Activated CD4-positive, alpha-beta T cell treated with anti-CD3 and anti-CD28 coated beads for 48 hours (primary cell): ENCODE results near the gene MAPK8IP3.

Experiments used
- DNase-seq: peaks from one replicate; pipeline ENCODE4 v3.0.0-alpha.2; 2020

MAPK8IP3 gene

GRCh38 chr16:1775006-1775845 lies 69.2 kb downstream of the MAPK8IP3 start:
- DNase-seq: no peak

- no peak for DNase-seq
Observed at GRCh38 chr16:1775846-1776671, 70.1 kb downstream of the MAPK8IP3 start.

GRCh38 chr16:1776672-1776955 lies 70.6 kb downstream of the MAPK8IP3 start:
- no peak for DNase-seq

GRCh38 chr16:1776991-1777374 lies 71.0 kb downstream of the MAPK8IP3 start:
- no peak for DNase-seq

- no peak for DNase-seq
Observed at GRCh38 chr16:1777375-1778199, 71.6 kb downstream of the MAPK8IP3 start.

GRCh38 chr16:1778200-1779179 lies 72.5 kb downstream of the MAPK8IP3 start:
- no peak for DNase-seq

GRCh38 chr16:1779234-1779701 lies 73.3 kb downstream of the MAPK8IP3 start:
- DNase-seq: no peak

- no peak for DNase-seq
Observed at GRCh38 chr16:1779741-1780676, 74.0 kb downstream of the MAPK8IP3 start.

GRCh38 chr16:1780677-1781072 lies 74.7 kb downstream of the MAPK8IP3 start:
- no peak for DNase-seq

- DNase-seq: no peak
Observed at GRCh38 chr16:1781254-1781653, 75.3 kb downstream of the MAPK8IP3 start.

- peak; percentile 51 for DNase-seq
Observed at GRCh38 chr16:1781758-1782407, 75.9 kb downstream of the MAPK8IP3 start.

- DNase-seq: peak; percentile 99
Observed at GRCh38 chr16:1782408-1783264, 76.6 kb downstream of the MAPK8IP3 start, which contains the start of the genes NUBP2 and SPSB3. Gene NUBP2, plus strand, starts transcription at chr16:1782960. Its CDS starts 61 bp downstream, at chr16:1783021. Gene SPSB3, minus strand, starts transcription at chr16:1782571. Its CDS starts 1,088 bp downstream, at chr16:1781483.

- no peak for DNase-seq
Observed at GRCh38 chr16:1784977-1785845, 79.2 kb downstream of the MAPK8IP3 start.

GRCh38 chr16:1785846-1786170 lies 79.8 kb downstream of the MAPK8IP3 start:
- no peak for DNase-seq

GRCh38 chr16:1786242-1787055 lies 80.5 kb downstream of the MAPK8IP3 start:
- no peak for DNase-seq

GRCh38 chr16:1787056-1787321 lies 81.0 kb downstream of the MAPK8IP3 start:
- no peak for DNase-seq

GRCh38 chr16:1787322-1788094 lies 81.5 kb downstream of the MAPK8IP3 start:
- DNase-seq: peak; percentile 1
